ENCODE measurements around the gene FHIT.

DNA sequence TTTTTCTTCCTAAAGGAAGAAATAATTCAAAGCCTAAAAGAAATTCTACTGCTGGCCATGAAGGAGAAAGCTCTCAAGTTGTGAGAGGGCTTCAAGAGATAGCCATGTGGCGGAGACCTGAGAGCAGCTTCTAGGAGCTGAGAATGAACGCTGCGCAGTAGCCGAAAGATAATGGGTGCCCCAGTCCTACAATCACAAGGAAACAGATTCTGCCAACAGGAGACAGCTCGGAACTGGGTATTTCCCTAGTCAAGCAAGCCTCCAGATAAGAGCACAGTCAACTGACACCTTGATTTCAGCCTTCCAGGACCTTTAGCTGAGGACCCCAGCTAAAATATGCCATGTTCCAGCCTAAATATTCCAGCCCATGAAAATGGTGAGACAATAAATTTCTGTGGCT, 824.1 kb downstream of the FHIT start:
- TF ChIP-seq POLR2AphosphoS5 (IDR thresholded peaks at IDR 0.05) (no peak), POLR2A (IDR thresholded peaks at IDR 0.05) (no peak)
- TF ChIP-seq, protein P1, sequence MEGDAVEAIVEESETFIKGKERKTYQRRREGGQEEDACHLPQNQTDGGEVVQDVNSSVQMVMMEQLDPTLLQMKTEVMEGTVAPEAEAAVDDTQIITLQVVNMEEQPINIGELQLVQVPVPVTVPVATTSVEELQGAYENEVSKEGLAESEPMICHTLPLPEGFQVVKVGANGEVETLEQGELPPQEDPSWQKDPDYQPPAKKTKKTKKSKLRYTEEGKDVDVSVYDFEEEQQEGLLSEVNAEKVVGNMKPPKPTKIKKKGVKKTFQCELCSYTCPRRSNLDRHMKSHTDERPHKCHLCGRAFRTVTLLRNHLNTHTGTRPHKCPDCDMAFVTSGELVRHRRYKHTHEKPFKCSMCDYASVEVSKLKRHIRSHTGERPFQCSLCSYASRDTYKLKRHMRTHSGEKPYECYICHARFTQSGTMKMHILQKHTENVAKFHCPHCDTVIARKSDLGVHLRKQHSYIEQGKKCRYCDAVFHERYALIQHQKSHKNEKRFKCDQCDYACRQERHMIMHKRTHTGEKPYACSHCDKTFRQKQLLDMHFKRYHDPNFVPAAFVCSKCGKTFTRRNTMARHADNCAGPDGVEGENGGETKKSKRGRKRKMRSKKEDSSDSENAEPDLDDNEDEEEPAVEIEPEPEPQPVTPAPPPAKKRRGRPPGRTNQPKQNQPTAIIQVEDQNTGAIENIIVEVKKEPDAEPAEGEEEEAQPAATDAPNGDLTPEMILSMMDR (IDR thresholded peaks at IDR 0.05) = no peak

Data from suprapubic skin (tissue), 4 donors.